GM04503 (cell line): Measurements from ENCODE around the gene FTL.
A peak's percentile ranks its signal among the peaks of the same experiment; 100 is the strongest.
"Not testable (repeated sequence)": the region's sequence is repeated elsewhere in the genome, so short reads cannot be mapped to it uniquely, and the experiment has no call there.

Experiments used
- DNase-seq: peaks from one replicate; pipeline ENCODE4 v3.0.0-alpha.2; 2012; ENCODE audit warnings: low read depth

The FTL gene

GRCh38 chr19:48965040-48965805, at the start of gene FTL:
Gene FTL, plus strand, starts transcription at chr19:48965309. Its CDS starts 199 bp downstream, at chr19:48965508.
- peak; percentile 61 for DNase-seq

- DNase-seq = no peak
Measured at GRCh38 chr19:48915757-48916156, 49.4 kb upstream of the FTL start.

GRCh38 chr19:48918071-48918470, 47.0 kb upstream of the FTL start:
- no peak for DNase-seq

GRCh38 chr19:48918801-48919247, 46.3 kb upstream of the FTL start:
- DNase-seq = no peak

- DNase-seq = not testable (repeated sequence)
Measured at GRCh38 chr19:48919271-48919670, 45.8 kb upstream of the FTL start.

GRCh38 chr19:48920949-48921348, 44.2 kb upstream of the FTL start:
- DNase-seq = no peak

- DNase-seq = no peak
Measured at GRCh38 chr19:48921721-48922500, 43.2 kb upstream of the FTL start.

- no peak for DNase-seq
Measured at GRCh38 chr19:48922548-48923490, 42.3 kb upstream of the FTL start.

- peak; percentile 62 for DNase-seq
Measured at GRCh38 chr19:48925240-48925843, 39.8 kb upstream of the FTL start.

- DNase-seq = not testable (repeated sequence)
Measured at GRCh38 chr19:48925890-48926289, 39.2 kb upstream of the FTL start.

GRCh38 chr19:48926909-48927308, 38.2 kb upstream of the FTL start:
- peak; percentile 91 for DNase-seq

GRCh38 chr19:48927692-48928091, 37.4 kb upstream of the FTL start:
- not testable (repeated sequence) for DNase-seq

- DNase-seq = no peak
Measured at GRCh38 chr19:48928164-48929025, 36.7 kb upstream of the FTL start.

GRCh38 chr19:48933382-48933932, 31.7 kb upstream of the FTL start, which contains the start of gene DHDH:
Gene DHDH, plus strand, starts transcription at chr19:48933699. Its CDS starts 23 bp downstream, at chr19:48933722.
- DNase-seq = no peak

- no peak for DNase-seq
Measured at GRCh38 chr19:48934837-48935236, 30.3 kb upstream of the FTL start.

GRCh38 chr19:48935864-48936263, 29.2 kb upstream of the FTL start:
- no peak for DNase-seq

- no peak for DNase-seq
Measured at GRCh38 chr19:48938256-48938655, 26.9 kb upstream of the FTL start.

- DNase-seq = no peak
Measured at GRCh38 chr19:48940902-48941301, 24.2 kb upstream of the FTL start.

- DNase-seq = no peak
Measured at GRCh38 chr19:48943081-48943480, 22.0 kb upstream of the FTL start.

- DNase-seq = no peak
Measured at GRCh38 chr19:48945415-48945814, 19.7 kb upstream of the FTL start.
